C4-2B (cell line): ENCODE results near the gene ZNF276.

Experiments used
- ZFX ChIP-seq: fragments of 450-650 bp; IDR thresholded peaks from 2 replicates; pipeline ENCODE4 v1.6.1; 2017
- TF ChIP-seq, protein P1 (sequence below): fragments of 450-650 bp; conservative IDR thresholded peaks from 2 replicates; pipeline ENCODE4 v1.5.1; 2017; ENCODE audit warnings: mild to moderate bottlenecking

DNA sequence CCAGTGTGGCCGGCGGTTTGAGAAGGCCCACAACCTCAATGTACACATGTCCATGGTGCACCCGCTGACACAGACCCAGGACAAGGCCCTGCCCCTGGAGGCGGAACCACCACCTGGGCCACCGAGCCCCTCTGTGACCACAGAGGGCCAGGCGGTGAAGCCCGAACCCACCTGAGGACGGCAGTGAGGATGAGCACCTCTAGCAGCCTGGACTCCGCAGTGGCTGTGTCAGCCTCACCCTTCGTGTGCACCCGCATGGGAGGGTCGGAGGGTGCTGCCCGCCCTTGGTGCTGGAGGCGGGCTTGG, 16.7 kb downstream of the ZNF276 start:
- TF ChIP-seq, protein P1, sequence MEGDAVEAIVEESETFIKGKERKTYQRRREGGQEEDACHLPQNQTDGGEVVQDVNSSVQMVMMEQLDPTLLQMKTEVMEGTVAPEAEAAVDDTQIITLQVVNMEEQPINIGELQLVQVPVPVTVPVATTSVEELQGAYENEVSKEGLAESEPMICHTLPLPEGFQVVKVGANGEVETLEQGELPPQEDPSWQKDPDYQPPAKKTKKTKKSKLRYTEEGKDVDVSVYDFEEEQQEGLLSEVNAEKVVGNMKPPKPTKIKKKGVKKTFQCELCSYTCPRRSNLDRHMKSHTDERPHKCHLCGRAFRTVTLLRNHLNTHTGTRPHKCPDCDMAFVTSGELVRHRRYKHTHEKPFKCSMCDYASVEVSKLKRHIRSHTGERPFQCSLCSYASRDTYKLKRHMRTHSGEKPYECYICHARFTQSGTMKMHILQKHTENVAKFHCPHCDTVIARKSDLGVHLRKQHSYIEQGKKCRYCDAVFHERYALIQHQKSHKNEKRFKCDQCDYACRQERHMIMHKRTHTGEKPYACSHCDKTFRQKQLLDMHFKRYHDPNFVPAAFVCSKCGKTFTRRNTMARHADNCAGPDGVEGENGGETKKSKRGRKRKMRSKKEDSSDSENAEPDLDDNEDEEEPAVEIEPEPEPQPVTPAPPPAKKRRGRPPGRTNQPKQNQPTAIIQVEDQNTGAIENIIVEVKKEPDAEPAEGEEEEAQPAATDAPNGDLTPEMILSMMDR, result no peak
- TF ChIP-seq ZFX, result no peak
